T-cell (primary cell): ENCODE results near the gene STARD3. TPM values are rescaled to one million over a fixed set of nuclear protein-coding genes. Genes with fewer than 3 reads are reported as not detected.

Experiments
- ATAC-seq, 4 experiments: fragments of 200-7000 bp in 3 of 4; fragments of 150-1000 bp in 1 of 4; cut with Tn5 transposase; replicated peaks in 1 of 4; 1 replicate in 3 of 4; 2 replicates in 1 of 4; pipeline ENCODE4 v1.10.0; 2021; ENCODE audit warnings: moderate library complexity in 3 of 4, mild to moderate bottlenecking in 2 of 4, moderate number of reproducible peaks in 1 of 4
- CTCF ChIA-PET, 2 donors: fragments of 300-600 bp; sonication (Branson Sonifier 250); formaldehyde crosslinking; loops; one replicate each; lab custom pipeline; 2022; ENCODE audit warnings: antibody characterized with exemption in 2 of 2; lab: Charles Lee
- POLR2A ChIA-PET, 2 donors: fragments of 300-600 bp; sonication (Branson Sonifier 250); formaldehyde crosslinking; loops; one replicate each; lab custom pipeline; 2022; ENCODE audit warnings: antibody characterized with exemption in 2 of 2; lab: Charles Lee
- DNase-seq, 35 experiments: peaks; one replicate each; pipeline versions ENCODE4 v3.0.0 to v3.0.0-alpha.2; 2013 to 2023
- H3K27ac ChIP-seq: one replicate; pipeline ENCODE4 v1.5.1; 2013; ENCODE audit warnings: low read length
- H3K27me3 ChIP-seq, 2 experiments: replicated peaks in 1 of 2; 1 replicate in 1 of 2; 2 replicates in 1 of 2; pipeline versions ENCODE4 v1.6.1 to v1.7.0; 2013; ENCODE audit warnings: low read length in 1 of 2, mixed read lengths in 1 of 2; ENCODE audit not compliant: control insufficient read depth in 2 of 2, insufficient read depth in 2 of 2; ENCODE audit errors: extremely low read depth in 1 of 2
- H3K36me3 ChIP-seq, 2 donors: 1 replicate in 1 of 2; 2 replicates in 1 of 2; pipeline versions ENCODE4 v1.6.1 to v1.7.0; 2013; ENCODE audit warnings: low read length in 1 of 2; ENCODE audit not compliant: control insufficient read depth in 2 of 2, insufficient read depth in 1 of 2; ENCODE audit errors: extremely low read depth in 1 of 2
- H3K4me1 ChIP-seq, 2 experiments: 1 replicate in 1 of 2; 2 replicates in 1 of 2; pipeline versions ENCODE4 v1.6.1 to v1.7.0; 2013; ENCODE audit warnings: low read length in 2 of 2, mixed read lengths in 1 of 2; ENCODE audit not compliant: insufficient read depth in 2 of 2, control insufficient read depth in 1 of 2; ENCODE audit errors: extremely low read depth in 1 of 2
- H3K4me3 ChIP-seq, 2 donors: 1 replicate in 1 of 2; 2 replicates in 1 of 2; pipeline versions ENCODE4 v1.5.1 to v1.7.0; 2013; ENCODE audit warnings: mild to moderate bottlenecking in 2 of 2, low read length in 1 of 2, moderate library complexity in 1 of 2; ENCODE audit not compliant: control insufficient read depth in 1 of 2; ENCODE audit errors: extremely low read depth in 1 of 2
- H3K9me3 ChIP-seq: 2 replicates; pipeline ENCODE4 v1.7.0; 2013
- H3K27ac Mint-ChIP-seq, 2 donors: one replicate each; pipeline ENCODE4 v1.8.0; 2020 to 2021; ENCODE audit warnings: mild to moderate bottlenecking in 2 of 2, mixed read lengths in 2 of 2
- H3K27me3 Mint-ChIP-seq, 2 donors: one replicate each; pipeline ENCODE4 v1.8.0; 2021 to 2022; ENCODE audit warnings: mixed read lengths in 2 of 2
- H3K36me3 Mint-ChIP-seq: one replicate; pipeline ENCODE4 v1.8.0; 2021; ENCODE audit warnings: mixed read lengths
- H3K4me1 Mint-ChIP-seq, 3 donors: one replicate each; pipeline ENCODE4 v1.8.0; 2020 to 2022; ENCODE audit warnings: mixed read lengths in 3 of 3, mild to moderate bottlenecking in 1 of 3
- H3K4me3 Mint-ChIP-seq, 3 donors: one replicate each; pipeline ENCODE4 v1.8.0; 2020 to 2022; ENCODE audit warnings: mild to moderate bottlenecking in 3 of 3, mixed read lengths in 3 of 3, moderate library complexity in 3 of 3
- H3K9me3 Mint-ChIP-seq, 3 donors: one replicate each; pipeline ENCODE4 v1.8.0; 2020 to 2022; ENCODE audit warnings: mixed read lengths in 3 of 3
- WGBS: methylation state at CpG from one replicate; pipeline ENCODE4 v1.1.5; 2013; ENCODE audit warnings: missing lambda C conversion rate; ENCODE audit not compliant: insufficient coverage; 5-methylcytosine and 5-hydroxymethylcytosine counted together
- total RNA-seq, 35 experiments: library from RNA in 6 of 35; stranded (reverse) in 6 of 35; fragments of 120-200 nt in 1 of 35; gene quantifications; one replicate each; pipeline versions ENCODE4 v1.2.1 to v1.2.4 and lab custom pipeline; 2013 to 2026

STARD3 gene
- total RNA-seq, 5 donors from 2014 or later (not counting 1 experiment from before 2014, with no cell fraction given) = 81.3 to 146 (median 99.7) TPM

DNA sequence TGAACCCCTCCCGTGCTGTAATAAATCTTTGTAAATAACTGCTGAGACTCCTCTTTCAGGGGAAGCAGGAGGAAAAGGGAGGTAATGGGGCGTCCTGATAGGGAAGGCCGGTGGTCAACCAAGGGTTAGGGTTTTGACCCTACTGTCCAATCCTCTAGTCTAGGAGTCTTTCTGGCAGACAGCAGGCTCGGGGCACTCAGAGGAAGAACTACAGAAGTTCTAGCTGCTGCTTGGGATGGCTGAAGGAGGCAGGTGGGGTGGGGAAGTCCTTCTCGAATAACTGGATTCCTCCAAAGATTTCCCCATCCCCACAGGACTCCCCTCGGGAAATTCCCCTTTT is 387 bp upstream of the STARD3 start:
- H3K27me3 ChIP-seq = peaks cover 0 to 18% of the 10 kb centered on the region in 2 experiments
- peak overlapping the region; percentile 95 for H3K27ac ChIP-seq
- ChIA-PET POLR2A (no interaction called here), CTCF (interaction anchor here in 1 of 2 donors (1.6 kb wide), 1 partner anchor 43 kb away, joined by 3 read pairs; no protein-coding TSS in a partner anchor)
- peak; percentile 6 to 15 (median 10) for ATAC-seq
- Mint-ChIP-seq H3K27me3 (peaks cover 3 to 4% of the 10 kb centered on the region in 2 donors), H3K9me3 (no peaks in the 10 kb centered on the region), H3K27ac (peak overlapping the region; percentile 82 to 94), H3K4me3 (peak overlapping the region; percentile 91 to 94 (median 92)), H3K4me1 (peaks cover 55 to 64% (median 57%) of the 10 kb centered on the region in 3 donors), H3K36me3 (no peaks in the 10 kb centered on the region)
- H3K4me1 ChIP-seq = peaks cover 40 to 62% of the 10 kb centered on the region in 2 experiments
- 30% methylated on average over 2 of the region's 6 CpGs for WGBS
- H3K9me3 ChIP-seq = no peaks in the 10 kb centered on the region
- peaks cover 0 to 4% of the 10 kb centered on the region in 2 donors for H3K36me3 ChIP-seq
- H3K4me3 ChIP-seq = peak overlapping the region; percentile 71 to 87
- peak in 3 of 35 experiments; percentile 13 to 18 (median 16) for DNase-seq

DNA sequence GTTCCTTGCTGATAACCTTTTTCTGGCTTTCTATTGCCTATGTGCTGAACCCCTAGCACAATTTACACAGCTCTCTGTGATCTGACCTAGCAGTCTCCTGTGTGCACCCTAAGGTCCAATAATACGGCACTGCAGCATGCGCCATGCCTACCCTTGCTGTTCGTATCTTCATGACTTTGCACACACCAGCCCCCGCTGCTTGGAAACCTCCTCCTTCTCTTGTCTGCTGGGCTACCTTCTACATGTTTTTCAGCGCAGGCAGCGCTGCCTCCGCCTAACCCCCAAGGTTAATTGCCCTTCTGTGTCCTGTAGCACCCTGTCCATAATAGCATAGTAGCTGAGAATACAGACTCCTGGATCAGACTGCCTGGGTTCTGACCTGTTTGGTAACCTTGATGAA is 1.4 kb downstream of the STARD3 start:
- ChIA-PET POLR2A (no interaction called here), CTCF (interaction anchor here (0.5 to 2.1 kb wide), 5 partner anchors 14 to 539 kb away, joined by 3 to 10 read pairs (median 3); partner anchors contain the start of genes PGAP3 (in 1 of the 2) and RAPGEFL1 (in 1 of the 2))
- no peak for ATAC-seq
- Histone ChIP-seq H3K27ac (peak overlapping the region; percentile 95), H3K4me3 (peak overlapping the region; percentile 71 to 87), H3K9me3 (no peaks in the 10 kb centered on the region), H3K36me3 (peaks cover 2 to 4% of the 10 kb centered on the region in 2 donors), H3K4me1 (peaks cover 32 to 77% of the 10 kb centered on the region in 2 experiments), H3K27me3 (peaks cover 0 to 3% of the 10 kb centered on the region in 2 experiments)
- Mint-ChIP-seq H3K4me1 (peaks cover 70 to 75% (median 73%) of the 10 kb centered on the region in 3 donors), H3K9me3 (no peaks in the 10 kb centered on the region), H3K27ac (peak overlapping the region; percentile 88 to 94), H3K27me3 (no peaks in the 10 kb centered on the region), H3K4me3 (peak overlapping the region; percentile 91 to 94 (median 92)), H3K36me3 (no peaks in the 10 kb centered on the region)
- no peak for DNase-seq
- WGBS = 97% methylated on average over 7 of the region's 7 CpGs

DNA sequence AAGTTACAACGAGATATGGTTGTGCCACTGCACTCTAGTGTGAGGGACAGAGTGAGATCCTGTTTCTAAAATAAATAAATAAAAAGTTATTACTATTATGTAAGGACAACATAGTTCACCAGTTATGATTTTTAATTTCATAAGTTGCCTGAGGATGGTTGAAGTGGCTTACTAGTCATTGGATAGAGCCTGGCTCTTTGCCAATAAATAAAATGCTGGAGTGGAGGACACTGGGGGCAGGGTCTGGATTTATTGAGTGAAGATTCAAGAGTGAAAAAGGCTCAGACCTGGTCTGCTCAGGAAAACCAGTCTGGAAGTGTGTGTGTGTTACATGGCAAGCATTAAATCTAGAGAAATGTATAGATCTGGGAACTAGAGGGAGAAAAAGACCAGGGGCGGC is 2.1 kb downstream of the STARD3 start:
- peak overlapping the region in 2 of 3 donors; percentile 34 to 94 for H3K4me3 Mint-ChIP-seq
- 100% methylated on average over 1 of the region's 2 CpGs for WGBS
- H3K9me3 Mint-ChIP-seq = no peaks in the 10 kb centered on the region
- Histone ChIP-seq H3K4me3 (no peak overlapping the region), H3K27ac (no peak overlapping the region), H3K36me3 (peaks cover 4% of the 10 kb centered on the region in 2 donors), H3K9me3 (no peaks in the 10 kb centered on the region), H3K27me3 (no peaks in the 10 kb centered on the region), H3K4me1 (peaks cover 35 to 85% of the 10 kb centered on the region in 2 experiments)
- H3K36me3 Mint-ChIP-seq = no peaks in the 10 kb centered on the region
- no peaks in the 10 kb centered on the region for H3K27me3 Mint-ChIP-seq
- ChIA-PET CTCF (interaction anchor here in 1 of 2 donors (2.1 kb wide), 1 partner anchor 16 kb away, joined by 10 read pairs; no protein-coding TSS in a partner anchor), POLR2A (interaction anchor here in 1 of 2 donors (0.6 kb wide), 1 partner anchor 51 kb away, joined by 3 read pairs; no protein-coding TSS in a partner anchor)
- no peak for DNase-seq
- peak overlapping the region in 1 of 2 donors; percentile 48 for H3K27ac Mint-ChIP-seq
- no peak for ATAC-seq
- peaks cover 75 to 82% (median 78%) of the 10 kb centered on the region in 3 donors for H3K4me1 Mint-ChIP-seq

DNA sequence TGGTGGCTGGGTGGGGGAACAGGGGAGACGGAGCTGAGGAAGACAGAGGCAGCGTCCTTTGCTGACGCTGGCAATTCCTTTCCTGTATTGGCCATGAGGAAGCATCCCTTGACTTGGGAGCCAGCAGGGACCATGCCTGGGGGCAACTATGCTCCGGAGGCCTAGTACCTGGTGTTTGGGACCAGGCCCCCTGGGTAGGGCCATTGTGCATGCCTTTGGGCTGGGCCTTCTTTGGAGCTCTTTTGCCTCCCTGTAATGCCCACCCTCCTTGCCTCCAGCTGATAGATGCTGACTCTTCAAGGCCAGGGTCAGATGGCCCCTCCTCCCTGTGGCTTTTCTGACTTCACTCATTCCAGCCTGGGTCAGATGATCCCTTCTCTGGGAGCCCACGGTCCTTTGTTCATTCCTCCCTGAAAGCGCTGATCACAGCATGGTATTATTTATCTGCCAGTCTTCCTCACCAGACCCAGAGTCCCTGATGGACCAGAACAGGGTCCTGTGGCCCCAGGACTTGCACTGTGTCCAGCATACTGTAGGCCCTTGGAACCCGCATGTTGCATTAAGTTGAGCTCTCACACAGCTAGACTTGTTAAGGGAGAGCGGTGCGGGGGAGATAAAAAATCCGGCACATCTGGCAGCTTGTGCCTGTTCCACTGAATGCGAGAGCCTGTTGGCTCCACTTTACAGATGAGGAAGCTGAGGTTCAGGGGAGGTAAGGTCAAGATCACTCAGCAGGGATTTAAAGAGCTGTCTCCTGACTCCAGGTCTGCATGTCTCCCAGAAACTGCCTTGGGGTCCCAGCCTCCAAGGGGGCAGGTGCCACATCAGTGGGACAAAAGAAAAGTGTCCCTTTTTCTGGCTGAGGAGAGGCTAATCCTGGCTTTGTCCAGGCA is 2.9 kb downstream of the STARD3 start:
- no peaks in the 10 kb centered on the region for H3K27me3 Mint-ChIP-seq
- peaks cover 32 to 88% of the 10 kb centered on the region in 2 experiments for H3K4me1 ChIP-seq
- no peaks in the 10 kb centered on the region for H3K9me3 ChIP-seq
- H3K27me3 ChIP-seq = no peaks in the 10 kb centered on the region
- H3K36me3 ChIP-seq = peaks cover 4% of the 10 kb centered on the region in 2 donors
- CTCF ChIA-PET = interaction anchor here in 1 of 2 donors (2.1 kb wide), 1 partner anchor 16 kb away, joined by 10 read pairs; no protein-coding TSS in a partner anchor
- H3K9me3 Mint-ChIP-seq = no peaks in the 10 kb centered on the region
- no peak overlapping the region for H3K27ac Mint-ChIP-seq
- 94% methylated on average over 10 of the region's 11 CpGs for WGBS
- no peak overlapping the region for H3K27ac ChIP-seq
- no peaks in the 10 kb centered on the region for H3K36me3 Mint-ChIP-seq
- peak overlapping the region in 2 of 3 donors; percentile 34 to 94 for H3K4me3 Mint-ChIP-seq
- peaks cover 74 to 82% (median 80%) of the 10 kb centered on the region in 3 donors for H3K4me1 Mint-ChIP-seq
- POLR2A ChIA-PET = interaction anchor here in 1 of 2 donors (0.5 kb wide), 1 partner anchor 27 kb away, joined by 4 read pairs; no protein-coding TSS in a partner anchor
- H3K4me3 ChIP-seq = no peak overlapping the region
- DNase-seq = no peak
- no peak for ATAC-seq

DNA sequence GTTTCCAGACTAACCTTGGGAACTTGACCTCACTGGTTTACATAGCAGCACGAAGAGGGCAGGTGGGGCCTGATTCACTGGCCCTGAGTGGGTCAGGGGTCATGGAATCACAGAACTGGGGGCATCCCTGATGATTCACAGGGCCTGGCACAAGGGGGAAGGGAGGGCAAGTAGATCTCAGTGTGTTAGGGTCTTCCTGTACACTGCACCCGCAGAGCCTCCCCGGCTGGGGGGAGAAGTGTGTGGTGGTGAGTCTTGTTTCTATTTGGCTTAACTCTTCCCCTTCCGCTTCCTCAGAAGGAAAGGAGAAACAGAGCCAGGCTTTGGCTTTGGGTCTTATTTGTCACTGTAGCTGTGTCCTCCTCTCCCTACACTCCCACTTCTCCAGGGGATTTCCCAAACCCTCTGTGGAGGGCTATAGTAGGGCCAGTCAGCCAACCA is 3.7 kb downstream of the STARD3 start:
- Histone ChIP-seq H3K36me3 (peaks cover 4% of the 10 kb centered on the region in 2 donors), H3K27ac (no peak overlapping the region), H3K4me3 (no peak overlapping the region), H3K9me3 (no peaks in the 10 kb centered on the region), H3K27me3 (no peaks in the 10 kb centered on the region), H3K4me1 (peaks cover 32 to 88% of the 10 kb centered on the region in 2 experiments)
- 57% methylated on average over 1 of the region's 4 CpGs for WGBS
- DNase-seq = no peak
- Mint-ChIP-seq H3K36me3 (no peaks in the 10 kb centered on the region), H3K27me3 (no peaks in the 10 kb centered on the region), H3K4me3 (peak overlapping the region in 2 of 3 donors; percentile 13 to 34), H3K9me3 (no peaks in the 10 kb centered on the region), H3K27ac (no peak overlapping the region), H3K4me1 (peaks cover 80 to 89% (median 85%) of the 10 kb centered on the region in 3 donors)
- ChIA-PET CTCF (no interaction called here), POLR2A (interaction anchor here in 1 of 2 donors (0.5 kb wide), 1 partner anchor 28 kb away, joined by 4 read pairs; no protein-coding TSS in a partner anchor)
- ATAC-seq = no peak

DNA sequence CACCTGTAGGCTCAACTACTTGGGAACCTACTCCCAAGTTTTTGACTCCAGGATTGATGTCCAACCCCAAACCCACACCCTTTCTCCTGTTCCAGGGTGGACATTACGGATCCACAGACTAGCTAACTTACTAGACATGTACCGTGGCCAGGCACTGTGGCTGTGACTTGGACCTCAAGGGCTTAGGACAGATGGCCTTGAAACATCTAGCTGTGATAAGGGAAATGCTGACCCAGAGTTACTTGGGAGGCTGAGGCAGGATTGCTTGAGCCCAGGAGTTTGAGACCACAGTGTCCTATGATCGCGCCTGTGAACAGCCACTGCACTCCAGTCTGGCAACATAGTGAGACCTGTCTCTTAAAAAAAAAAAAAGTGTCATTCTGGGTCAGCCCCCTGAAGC is 4.2 kb downstream of the STARD3 start:
- no peak overlapping the region for H3K27ac Mint-ChIP-seq
- no peak for ATAC-seq
- POLR2A ChIA-PET = interaction anchor here in 1 of 2 donors (0.6 kb wide), 1 partner anchor 93 kb away, joined by 3 read pairs; no protein-coding TSS in a partner anchor

More for the DNA sequence above, 4.2 kb downstream of the STARD3 start:
- Histone ChIP-seq H3K27me3 (no peaks in the 10 kb centered on the region), H3K36me3 (peaks cover 4% of the 10 kb centered on the region in 2 donors), H3K27ac (no peak overlapping the region), H3K4me3 (no peak overlapping the region), H3K9me3 (no peaks in the 10 kb centered on the region), H3K4me1 (peaks cover 32 to 84% of the 10 kb centered on the region in 2 experiments)
- Mint-ChIP-seq H3K27me3 (no peaks in the 10 kb centered on the region), H3K4me1 (peaks cover 78 to 87% (median 86%) of the 10 kb centered on the region in 3 donors), H3K9me3 (no peaks in the 10 kb centered on the region), H3K36me3 (no peaks in the 10 kb centered on the region), H3K4me3 (no peak overlapping the region)
- 100% methylated on average over 3 of the region's 4 CpGs for WGBS
- DNase-seq = no peak
- CTCF ChIA-PET = interaction anchor here (0.5 to 0.6 kb wide), 2 partner anchors 19 to 478 kb away, joined by 3 to 6 read pairs; no protein-coding TSS in a partner anchor
